Stimulated activated naive CD4-positive, alpha-beta T cell treated with Interleukin-2 at 50 U/mL for 16 hours (primary cell): ENCODE data around the gene SASH1.

Source experiments
- DNase-seq: peaks from one replicate; lab custom pipeline; 2025; lab: John Stamatoyannopoulos, UW

The SASH1 gene

GRCh38 chr6:148495029-148495428 lies 152.4 kb downstream of the SASH1 start:
- DNase-seq: no peak

- DNase-seq: no peak
Measured at GRCh38 chr6:148497257-148497656, 154.6 kb downstream of the SASH1 start.

- no peak for DNase-seq
Measured at GRCh38 chr6:148497717-148498116, 155.1 kb downstream of the SASH1 start.

- no peak for DNase-seq
Measured at GRCh38 chr6:148500402-148500801, 157.8 kb downstream of the SASH1 start.

GRCh38 chr6:148501178-148501590 lies 158.5 kb downstream of the SASH1 start:
- DNase-seq: no peak

GRCh38 chr6:148502083-148502772 lies 159.6 kb downstream of the SASH1 start:
- no peak for DNase-seq

- no peak for DNase-seq
Measured at GRCh38 chr6:148502773-148503135, 160.1 kb downstream of the SASH1 start.

- no peak for DNase-seq
Measured at GRCh38 chr6:148503703-148504102, 161.1 kb downstream of the SASH1 start.

GRCh38 chr6:148507774-148508173 lies 165.1 kb downstream of the SASH1 start:
- DNase-seq: no peak

GRCh38 chr6:148508401-148509041 lies 165.9 kb downstream of the SASH1 start:
- no peak for DNase-seq

- no peak for DNase-seq
Measured at GRCh38 chr6:148509119-148509799, 166.6 kb downstream of the SASH1 start.

- DNase-seq: no peak
Measured at GRCh38 chr6:148509800-148510581, 167.4 kb downstream of the SASH1 start.

GRCh38 chr6:148513145-148514071 lies 170.8 kb downstream of the SASH1 start:
- DNase-seq: no peak

GRCh38 chr6:148514091-148514845 lies 171.6 kb downstream of the SASH1 start:
- DNase-seq: no peak

GRCh38 chr6:148516217-148516616 lies 173.6 kb downstream of the SASH1 start:
- no peak for DNase-seq

GRCh38 chr6:148516617-148517016 lies 174.0 kb downstream of the SASH1 start:
- no peak for DNase-seq

- DNase-seq: no peak
Measured at GRCh38 chr6:148517470-148517869, 174.8 kb downstream of the SASH1 start.

GRCh38 chr6:148518511-148519156 lies 176.0 kb downstream of the SASH1 start:
- no peak for DNase-seq

- no peak for DNase-seq
Measured at GRCh38 chr6:148520109-148520841, 177.6 kb downstream of the SASH1 start.
